KMS-11 (cell line): ENCODE measurements around the gene BTBD16.

Experiments
- H2AFZ ChIP-seq: fragments of 200-600 bp; sonication (generic); 2 replicates; pipeline ENCODE4 v1.6.1; 2016; ENCODE audit warnings: antibody characterized with exemption, mixed run types, low read depth
- H3K27ac ChIP-seq: fragments of 200-600 bp; sonication (generic); 2 replicates; pipeline ENCODE4 v1.6.1; 2016; ENCODE audit warnings: mild to moderate bottlenecking, mixed run types
- H3K27me3 ChIP-seq: fragments of 200-600 bp; sonication (generic); 2 replicates; pipeline ENCODE4 v1.6.1; 2017; ENCODE audit warnings: mild to moderate bottlenecking, low read depth, mixed run types, moderate library complexity; ENCODE audit not compliant: insufficient read depth
- H3K36me3 ChIP-seq: fragments of 200-600 bp; sonication (generic); 2 replicates; pipeline ENCODE4 v1.6.1; 2017; ENCODE audit warnings: mild to moderate bottlenecking, mixed run types; ENCODE audit not compliant: insufficient read depth
- H3K4me1 ChIP-seq: fragments of 200-600 bp; sonication (generic); 2 replicates; pipeline ENCODE4 v1.6.1; 2016; ENCODE audit warnings: mild to moderate bottlenecking, low read depth, mixed run types; ENCODE audit not compliant: poor library complexity, severe bottlenecking
- H3K4me2 ChIP-seq: fragments of 200-600 bp; sonication (generic); 2 replicates; pipeline ENCODE4 v1.7.0; 2016; ENCODE audit warnings: mild to moderate bottlenecking, mixed run types
- H3K4me3 ChIP-seq: fragments of 200-600 bp; sonication (generic); IDR thresholded peaks from 2 replicates; pipeline ENCODE4 v1.6.1; 2017; ENCODE audit warnings: low read depth, low read length, mixed read lengths; ENCODE audit not compliant: insufficient read depth
- H3K79me2 ChIP-seq: fragments of 200-600 bp; sonication (generic); 2 replicates; pipeline ENCODE4 v1.6.1; 2016; ENCODE audit warnings: low read depth, mixed run types; ENCODE audit not compliant: insufficient read depth
- H3K9ac ChIP-seq: fragments of 200-600 bp; sonication (generic); 2 replicates; pipeline ENCODE4 v1.6.1; 2016; ENCODE audit warnings: mild to moderate bottlenecking, mixed run types
- H4K20me1 ChIP-seq: fragments of 200-600 bp; sonication (generic); 2 replicates; pipeline ENCODE4 v1.6.1; 2016; ENCODE audit warnings: mild to moderate bottlenecking, mixed run types; ENCODE audit not compliant: insufficient read depth
- TF ChIP-seq, protein P1 (sequence below): fragments of 200-600 bp; sonication (generic); conservative IDR thresholded peaks from 2 replicates; pipeline ENCODE4 v1.6.1; 2017; ENCODE audit warnings: low read depth, mild to moderate bottlenecking, antibody characterized with exemption, low read length, moderate library complexity, mixed read lengths

BTBD16 gene

DNA sequence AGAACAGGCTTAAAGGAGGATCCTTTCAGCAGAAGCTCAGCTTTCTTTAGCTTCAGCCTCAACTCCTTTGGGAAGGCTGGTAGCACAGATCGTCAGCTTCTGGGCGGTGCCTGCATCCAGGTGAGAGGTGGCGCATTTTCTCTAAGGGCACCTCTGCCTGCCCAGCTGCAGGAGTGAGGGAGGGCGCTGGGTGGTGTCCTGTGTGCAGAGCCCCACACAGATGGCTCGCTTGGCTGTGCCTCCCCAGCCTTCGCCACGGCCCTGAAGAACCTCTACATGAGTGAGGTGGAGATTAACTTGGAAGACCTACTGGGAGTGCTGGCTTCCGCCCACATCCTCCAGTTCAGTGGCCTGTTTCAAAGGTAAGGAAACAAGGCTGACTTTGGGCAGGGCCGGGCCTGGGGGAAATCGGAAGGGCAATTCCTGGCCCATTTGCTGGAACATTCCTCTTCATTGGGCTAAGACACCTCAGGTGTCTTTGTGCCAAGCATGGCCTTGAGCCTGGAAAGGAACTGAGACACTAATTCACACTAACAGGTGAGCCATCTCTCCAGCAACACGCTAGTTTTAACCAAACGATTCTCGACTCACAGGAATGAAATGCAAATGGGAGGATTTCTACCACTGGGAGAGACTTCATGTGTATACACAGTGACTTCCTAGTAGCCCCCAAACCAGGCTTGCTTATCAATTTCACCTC, 19.9 kb downstream of the BTBD16 start:
- no peak overlapping the region for H3K27ac ChIP-seq
- H3K79me2 ChIP-seq: no peaks in the 10 kb centered on the region
- H4K20me1 ChIP-seq: no peaks in the 10 kb centered on the region
- H3K4me2 ChIP-seq: no peak overlapping the region
- H3K9ac ChIP-seq: no peak overlapping the region
- no peaks in the 10 kb centered on the region for H3K4me1 ChIP-seq
- H3K4me3 ChIP-seq: no peak overlapping the region
- TF ChIP-seq, protein P1, sequence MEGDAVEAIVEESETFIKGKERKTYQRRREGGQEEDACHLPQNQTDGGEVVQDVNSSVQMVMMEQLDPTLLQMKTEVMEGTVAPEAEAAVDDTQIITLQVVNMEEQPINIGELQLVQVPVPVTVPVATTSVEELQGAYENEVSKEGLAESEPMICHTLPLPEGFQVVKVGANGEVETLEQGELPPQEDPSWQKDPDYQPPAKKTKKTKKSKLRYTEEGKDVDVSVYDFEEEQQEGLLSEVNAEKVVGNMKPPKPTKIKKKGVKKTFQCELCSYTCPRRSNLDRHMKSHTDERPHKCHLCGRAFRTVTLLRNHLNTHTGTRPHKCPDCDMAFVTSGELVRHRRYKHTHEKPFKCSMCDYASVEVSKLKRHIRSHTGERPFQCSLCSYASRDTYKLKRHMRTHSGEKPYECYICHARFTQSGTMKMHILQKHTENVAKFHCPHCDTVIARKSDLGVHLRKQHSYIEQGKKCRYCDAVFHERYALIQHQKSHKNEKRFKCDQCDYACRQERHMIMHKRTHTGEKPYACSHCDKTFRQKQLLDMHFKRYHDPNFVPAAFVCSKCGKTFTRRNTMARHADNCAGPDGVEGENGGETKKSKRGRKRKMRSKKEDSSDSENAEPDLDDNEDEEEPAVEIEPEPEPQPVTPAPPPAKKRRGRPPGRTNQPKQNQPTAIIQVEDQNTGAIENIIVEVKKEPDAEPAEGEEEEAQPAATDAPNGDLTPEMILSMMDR: no peak
- no peaks in the 10 kb centered on the region for H3K36me3 ChIP-seq
- no peaks in the 10 kb centered on the region for H3K27me3 ChIP-seq
- H2AFZ ChIP-seq: no peak overlapping the region

DNA sequence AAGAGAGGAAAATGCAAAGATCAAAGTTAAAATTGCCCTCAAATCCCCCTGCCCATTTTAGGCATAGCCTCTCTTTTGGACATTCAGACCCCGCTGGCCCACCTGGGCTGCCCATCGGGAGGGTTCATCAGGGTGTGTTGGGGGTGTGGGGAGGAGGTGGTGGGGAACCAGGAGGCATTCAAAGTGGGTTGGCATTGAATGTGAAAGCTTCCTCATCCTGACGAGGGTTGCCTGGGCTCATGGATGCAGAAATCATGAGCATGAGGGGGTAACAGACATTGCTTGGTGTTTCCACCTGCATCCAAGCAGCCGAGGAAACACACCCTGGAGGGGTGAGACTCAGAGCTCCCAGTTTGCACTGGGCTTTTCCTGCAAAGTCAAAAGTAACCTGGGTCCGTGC, 20.6 kb downstream of the BTBD16 start:
- Histone ChIP-seq H3K4me1 (no peaks in the 10 kb centered on the region), H4K20me1 (no peaks in the 10 kb centered on the region), H3K27me3 (no peaks in the 10 kb centered on the region), H3K27ac (no peak overlapping the region), H3K79me2 (no peaks in the 10 kb centered on the region), H2AFZ (no peak overlapping the region), H3K9ac (no peak overlapping the region), H3K36me3 (no peaks in the 10 kb centered on the region), H3K4me2 (no peak overlapping the region), H3K4me3 (no peak overlapping the region)
- TF ChIP-seq, protein P1: no peak

DNA sequence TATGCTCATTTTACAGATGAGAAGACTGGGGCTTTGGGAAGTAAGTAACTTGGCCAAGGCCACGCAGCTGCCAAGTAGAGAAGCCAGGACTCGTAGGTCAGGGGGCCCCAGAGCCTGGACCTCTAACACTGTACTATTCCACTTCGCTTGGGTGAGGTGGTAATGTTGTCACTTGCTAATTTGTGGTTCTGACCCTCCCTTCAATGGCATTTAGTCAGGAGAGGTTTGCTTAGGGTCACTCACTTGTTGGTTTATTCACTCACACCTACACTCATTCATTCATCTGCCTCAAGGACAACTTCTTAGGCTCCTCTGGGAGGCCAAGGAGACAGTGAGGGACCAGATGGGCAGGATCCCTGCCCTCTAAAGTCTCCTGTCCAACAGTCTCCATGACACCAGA, 21.3 kb downstream of the BTBD16 start:
- no peaks in the 10 kb centered on the region for H4K20me1 ChIP-seq
- no peaks in the 10 kb centered on the region for H3K79me2 ChIP-seq
- TF ChIP-seq, protein P1: no peak
- H3K27me3 ChIP-seq: no peaks in the 10 kb centered on the region
- H3K4me3 ChIP-seq: no peak overlapping the region
- H3K9ac ChIP-seq: no peak overlapping the region
- no peaks in the 10 kb centered on the region for H3K4me1 ChIP-seq
- no peak overlapping the region for H3K27ac ChIP-seq
- H3K36me3 ChIP-seq: no peaks in the 10 kb centered on the region
- no peak overlapping the region for H3K4me2 ChIP-seq
- no peak overlapping the region for H2AFZ ChIP-seq

DNA sequence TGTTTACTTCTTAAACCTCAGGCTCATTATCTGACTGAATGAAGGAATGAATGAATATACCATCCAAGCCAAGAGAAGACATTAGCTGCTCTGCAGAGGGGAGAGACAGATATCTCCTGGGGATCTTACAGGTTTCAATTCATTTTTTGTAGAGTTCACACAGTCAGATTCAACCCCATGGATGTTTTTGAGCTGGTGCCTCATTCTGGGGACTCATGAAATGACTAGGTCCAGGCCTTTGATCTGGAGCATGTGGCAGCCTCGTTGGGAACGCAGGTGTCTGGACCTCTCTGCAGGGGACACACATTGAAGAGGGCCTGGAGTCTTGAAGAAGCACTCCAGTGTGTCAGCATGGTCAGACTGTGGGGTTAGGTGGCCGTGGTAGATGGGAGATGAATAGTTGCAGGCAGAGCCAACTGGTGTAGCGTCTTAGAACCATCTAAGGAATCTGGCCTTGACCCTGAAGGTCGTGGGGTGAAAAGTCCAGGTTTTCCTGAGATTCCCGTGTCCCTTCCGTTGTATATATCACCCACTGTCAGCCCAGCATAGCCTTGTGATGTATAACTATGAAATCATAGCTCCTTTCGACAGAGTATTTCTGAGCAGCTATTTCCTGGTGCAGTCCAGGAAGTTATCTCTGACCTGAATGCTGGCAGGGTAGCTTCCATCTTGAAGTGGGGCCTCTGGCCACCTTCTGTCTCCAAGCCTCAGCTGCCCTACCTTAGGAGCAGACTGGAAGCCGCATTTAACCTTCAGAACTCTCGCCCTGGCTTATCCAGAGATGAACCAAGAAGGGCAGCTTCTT, 22.3 kb downstream of the BTBD16 start:
- H2AFZ ChIP-seq: no peak overlapping the region
- H3K79me2 ChIP-seq: no peaks in the 10 kb centered on the region
- no peak overlapping the region for H3K27ac ChIP-seq
- H3K36me3 ChIP-seq: no peaks in the 10 kb centered on the region
- TF ChIP-seq, protein P1: no peak
- H3K4me2 ChIP-seq: no peak overlapping the region
- H3K4me1 ChIP-seq: no peaks in the 10 kb centered on the region
- H4K20me1 ChIP-seq: no peaks in the 10 kb centered on the region
- no peak overlapping the region for H3K4me3 ChIP-seq
- no peaks in the 10 kb centered on the region for H3K27me3 ChIP-seq
- H3K9ac ChIP-seq: no peak overlapping the region
